PFSK-1 (cell line): ENCODE results near the gene OR9G1.

Source experiments
- FOXP2 ChIP-seq: optimal IDR thresholded peaks from 2 replicates; pipeline ENCODE3; 2011; ENCODE audit warnings: borderline replicate concordance, control low read depth, inconsistent platforms; ENCODE audit not compliant: insufficient read depth; ENCODE audit errors: extremely low read length, extremely low read depth
- POLR2AphosphoS5 ChIP-seq: IDR thresholded peaks from 2 replicates; pipeline ENCODE4 v1.6.1; 2012; ENCODE audit warnings: low read depth, mild to moderate bottlenecking, control low read depth, low read length, moderate library complexity
- SIN3A ChIP-seq: IDR thresholded peaks from 2 replicates; pipeline ENCODE4 v1.6.1; 2012; ENCODE audit warnings: mild to moderate bottlenecking, low read length, moderate library complexity, borderline replicate concordance; ENCODE audit not compliant: insufficient read depth
- TAF1 ChIP-seq: IDR thresholded peaks from 2 replicates; pipeline ENCODE4 v1.6.1; 2012; ENCODE audit warnings: low read length, control low read depth, borderline replicate concordance; ENCODE audit not compliant: insufficient read depth
- TF ChIP-seq, protein P1 (sequence below), 2 experiments: IDR thresholded peaks; 2 replicates each; pipeline versions ENCODE4 v1.6.1 to v1.8.0; 2011 to 2012; ENCODE audit warnings: low read depth in 2 of 2, low read length in 2 of 2, control low read depth in 1 of 2, inconsistent platforms in 1 of 2, mild to moderate bottlenecking in 1 of 2, moderate library complexity in 1 of 2; ENCODE audit not compliant: insufficient read depth in 1 of 2

The OR9G1 gene

DNA sequence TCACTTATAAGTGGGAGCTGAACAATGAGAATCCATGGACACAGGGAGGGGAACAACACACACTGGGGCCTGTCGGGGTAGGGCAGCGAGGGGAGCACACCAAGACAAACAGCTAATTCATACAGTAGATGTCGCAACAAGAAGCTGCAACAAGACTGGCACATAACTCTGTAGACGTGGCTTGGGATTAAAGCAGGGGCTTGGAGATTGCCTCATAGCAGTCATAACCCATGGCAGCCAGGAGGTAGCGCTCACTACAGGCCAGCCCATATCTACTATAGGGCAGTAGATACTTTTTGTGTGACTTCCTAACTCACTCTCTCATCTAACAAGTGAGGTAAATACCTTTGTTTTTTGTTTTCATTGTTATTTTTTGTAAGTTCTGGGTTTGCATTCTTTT, 51.3 kb downstream of the OR9G1 start:
- TF ChIP-seq TAF1 (no peak), POLR2AphosphoS5 (no peak), SIN3A (no peak), FOXP2 (no peak)
- TF ChIP-seq, protein P1, sequence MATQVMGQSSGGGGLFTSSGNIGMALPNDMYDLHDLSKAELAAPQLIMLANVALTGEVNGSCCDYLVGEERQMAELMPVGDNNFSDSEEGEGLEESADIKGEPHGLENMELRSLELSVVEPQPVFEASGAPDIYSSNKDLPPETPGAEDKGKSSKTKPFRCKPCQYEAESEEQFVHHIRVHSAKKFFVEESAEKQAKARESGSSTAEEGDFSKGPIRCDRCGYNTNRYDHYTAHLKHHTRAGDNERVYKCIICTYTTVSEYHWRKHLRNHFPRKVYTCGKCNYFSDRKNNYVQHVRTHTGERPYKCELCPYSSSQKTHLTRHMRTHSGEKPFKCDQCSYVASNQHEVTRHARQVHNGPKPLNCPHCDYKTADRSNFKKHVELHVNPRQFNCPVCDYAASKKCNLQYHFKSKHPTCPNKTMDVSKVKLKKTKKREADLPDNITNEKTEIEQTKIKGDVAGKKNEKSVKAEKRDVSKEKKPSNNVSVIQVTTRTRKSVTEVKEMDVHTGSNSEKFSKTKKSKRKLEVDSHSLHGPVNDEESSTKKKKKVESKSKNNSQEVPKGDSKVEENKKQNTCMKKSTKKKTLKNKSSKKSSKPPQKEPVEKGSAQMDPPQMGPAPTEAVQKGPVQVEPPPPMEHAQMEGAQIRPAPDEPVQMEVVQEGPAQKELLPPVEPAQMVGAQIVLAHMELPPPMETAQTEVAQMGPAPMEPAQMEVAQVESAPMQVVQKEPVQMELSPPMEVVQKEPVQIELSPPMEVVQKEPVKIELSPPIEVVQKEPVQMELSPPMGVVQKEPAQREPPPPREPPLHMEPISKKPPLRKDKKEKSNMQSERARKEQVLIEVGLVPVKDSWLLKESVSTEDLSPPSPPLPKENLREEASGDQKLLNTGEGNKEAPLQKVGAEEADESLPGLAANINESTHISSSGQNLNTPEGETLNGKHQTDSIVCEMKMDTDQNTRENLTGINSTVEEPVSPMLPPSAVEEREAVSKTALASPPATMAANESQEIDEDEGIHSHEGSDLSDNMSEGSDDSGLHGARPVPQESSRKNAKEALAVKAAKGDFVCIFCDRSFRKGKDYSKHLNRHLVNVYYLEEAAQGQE (IDR thresholded peaks at IDR 0.05; ENCODE audit: insufficient read depth in 1 of 2, low read depth in 2 of 2, low read length in 2 of 2): no peak

DNA sequence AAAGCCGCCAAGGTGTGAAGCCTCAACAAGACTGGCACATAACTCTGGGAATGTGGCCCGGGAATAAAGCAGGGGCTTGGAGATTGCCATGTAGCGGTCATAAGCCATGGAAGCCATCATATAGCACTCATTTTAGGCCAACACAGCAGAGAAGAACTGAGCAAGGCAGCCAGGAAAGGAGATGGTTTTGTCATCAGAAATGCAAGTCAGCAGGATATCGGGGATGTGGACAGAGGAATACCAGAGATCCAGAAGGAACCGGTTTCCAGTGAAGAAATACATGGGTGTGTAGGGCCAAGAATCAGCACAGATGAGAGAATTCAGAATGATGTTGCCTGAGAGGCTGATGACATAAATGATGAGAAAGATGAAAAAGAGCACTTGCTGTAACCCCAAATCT, 52.6 kb downstream of the OR9G1 start:
- TF ChIP-seq, protein P1 (IDR thresholded peaks at IDR 0.05; ENCODE audit: insufficient read depth in 1 of 2, low read depth in 2 of 2, low read length in 2 of 2): no peak
- TF ChIP-seq FOXP2: no peak
- TF ChIP-seq POLR2AphosphoS5: no peak
- no peak for TF ChIP-seq TAF1
- TF ChIP-seq SIN3A: no peak
